GM13977 (cell line): ENCODE data around the gene KCNIP4.

Source experiments
- DNase-seq: peaks from one replicate; pipeline ENCODE4 v3.0.0; 2012; ENCODE audit warnings: low spot score
- CTCF ChIP-seq: IDR thresholded peaks from 2 replicates; pipeline ENCODE4 v1.5.1; 2012; ENCODE audit warnings: mild to moderate bottlenecking, control low read depth; ENCODE audit not compliant: insufficient read depth; ENCODE audit errors: extremely low read depth, missing control alignments
- in situ Hi-C: fragments of 300-500 bp; cut with MboI; formaldehyde crosslinking; loops from one replicate; pipeline ENCODE4 v1.12.0; 2022; ENCODE audit warnings: low sequenced_read_pairs, low pct_unique_long_range_greater_than_20kb, mixed read lengths, inconsistent platforms; ENCODE audit not compliant: unreplicated experiment

KCNIP4 gene

GRCh38 chr4:20698382-20698781 is 1250.2 kb downstream of the KCNIP4 start:
- no peak for TF ChIP-seq CTCF
- in situ Hi-C loops, result loop anchor here (25.0 kb wide), 1 partner anchor 286 kb away; no protein-coding TSS in a partner anchor
- no peak for DNase-seq

- DNase-seq, result no peak
- TF ChIP-seq CTCF, result no peak
- in situ Hi-C loops, result loop anchor here (25.0 kb wide), 1 partner anchor 285 kb away; no protein-coding TSS in a partner anchor
Observed at GRCh38 chr4:20696815-20697214, 1251.8 kb downstream of the KCNIP4 start.

- DNase-seq, result no peak
- no peak for TF ChIP-seq CTCF
Observed at GRCh38 chr4:20687864-20688263, 1260.7 kb downstream of the KCNIP4 start.

GRCh38 chr4:20684852-20685763 is 1263.5 kb downstream of the KCNIP4 start:
- in situ Hi-C loops, result loop anchor here (25.0 kb wide), 1 partner anchor 273 kb away; no protein-coding TSS in a partner anchor
- peak; percentile 24 for DNase-seq
- TF ChIP-seq CTCF, result peak; percentile 47

More at GRCh38 chr4:20687864-20688263, 1260.7 kb downstream of the KCNIP4 start:
- in situ Hi-C loops, result loop anchor here (25.0 kb wide), 1 partner anchor 276 kb away; no protein-coding TSS in a partner anchor

- TF ChIP-seq CTCF, result no peak
- in situ Hi-C loops, result loop anchor here (25.0 kb wide), 1 partner anchor 271 kb away; no protein-coding TSS in a partner anchor
- no peak for DNase-seq
Observed at GRCh38 chr4:20683766-20684165, 1264.8 kb downstream of the KCNIP4 start.

GRCh38 chr4:20682853-20683252 is 1265.7 kb downstream of the KCNIP4 start:
- in situ Hi-C loops, result loop anchor here (25.0 kb wide), 1 partner anchor 271 kb away; no protein-coding TSS in a partner anchor
- DNase-seq, result no peak
- TF ChIP-seq CTCF, result no peak
